ENCODE results near the gene PIGO. TPM values are rescaled to one million over a fixed set of nuclear protein-coding genes. Genes with fewer than 3 reads are reported as not detected.

PIGO gene
- total RNA-seq, 2 experiments from 2014 or later: 19.3 to 20.9 TPM

DNA sequence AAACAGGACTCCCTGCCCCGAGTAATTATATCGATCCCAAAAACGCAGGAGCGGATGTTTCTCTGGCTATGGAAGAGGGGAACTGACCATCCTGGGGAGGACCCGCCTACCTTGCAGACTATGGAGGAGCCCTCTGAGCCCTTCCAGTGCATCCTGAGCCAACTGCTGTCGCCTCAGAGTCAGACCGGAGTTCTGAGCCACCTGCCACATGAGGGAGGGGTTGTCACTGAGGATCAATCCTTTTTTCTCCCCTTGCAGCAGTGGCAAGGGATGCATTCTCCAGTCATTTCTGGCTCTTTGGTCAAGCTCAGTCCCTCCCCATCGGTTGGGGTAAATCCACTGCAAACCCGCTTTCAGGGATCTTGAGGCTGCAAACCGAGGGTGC lies 17.4 kb downstream of the PIGO start:
- peak; percentile 25 for DNase-seq
- H3K27ac Mint-ChIP-seq: peak overlapping the region; percentile 98

DNA sequence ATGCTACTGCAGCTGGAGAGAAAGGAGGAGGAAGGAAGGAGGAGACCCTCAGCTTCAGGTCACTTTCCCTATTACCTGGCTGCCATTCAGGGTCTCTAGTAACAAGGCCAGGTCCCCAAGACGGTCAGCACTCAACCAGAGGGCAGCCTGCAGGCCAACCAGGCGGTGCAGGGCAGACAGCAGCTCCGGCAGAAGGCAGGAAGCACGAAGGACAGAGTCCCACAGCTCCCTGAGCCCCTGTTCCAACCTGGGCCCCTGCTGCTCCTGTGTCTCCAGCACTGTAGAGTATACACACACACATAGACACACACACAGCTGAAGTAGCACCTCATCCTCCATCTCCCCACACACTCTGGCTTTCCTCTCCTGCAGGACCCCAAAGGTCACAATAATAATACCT lies 18.3 kb downstream of the PIGO start:
- Mint-ChIP-seq H3K4me1 (ENCODE audit: low read depth) (peaks cover 26% of the 10 kb centered on the region), H3K9me3 (no peaks in the 10 kb centered on the region), H3K36me3 (peaks cover 40% of the 10 kb centered on the region), H3K27ac (no peak overlapping the region), H3K27me3 (no peaks in the 10 kb centered on the region), H3K4me3 (peak overlapping the region; percentile 92)
- intact Hi-C loops (cut with micrococcal nuclease): loop anchor here (10.0 kb wide), 1 partner anchor 657 kb away; the partner anchor contains the start of genes CREB3 and TLN1
- ChIA-PET CTCF (interaction anchor here (2.3 to 4.4 kb wide), 3 partner anchors 18 to 179 kb away, joined by 9 to 40 read pairs (median 14); partner anchors contain the start of gene PIGO), POLR2A (interaction anchor here (1.1 kb wide), 1 partner anchor 37 kb away, joined by 3 read pairs; no protein-coding TSS in a partner anchor)
- DNase-seq: no peak

More for the DNA sequence above, 17.4 kb downstream of the PIGO start:
- POLR2A ChIA-PET: interaction anchor here (0.8 to 2.7 kb wide), 8 partner anchors 8 to 442 kb away, joined by 3 to 29 read pairs (median 10); partner anchors contain the start of genes PIGO, SIGMAR1 and STOML2
- Mint-ChIP-seq H3K9me3 (no peaks in the 10 kb centered on the region), H3K36me3 (peaks cover 34% of the 10 kb centered on the region), H3K27me3 (no peaks in the 10 kb centered on the region), H3K4me3 (peak overlapping the region; percentile 92), H3K4me1 (ENCODE audit: low read depth) (peaks cover 17% of the 10 kb centered on the region)
- intact Hi-C loops (cut with micrococcal nuclease): loop anchor here (1.0 to 10.0 kb wide), 2 partner anchors 24 to 656 kb away; partner anchors contain the start of genes CREB3, STOML2 and TLN1
- CTCF ChIA-PET: interaction anchor here (1.3 to 4.4 kb wide), 8 partner anchors 8 to 179 kb away, joined by 3 to 40 read pairs (median 10); partner anchors contain the start of genes PIGO and STOML2

DNA sequence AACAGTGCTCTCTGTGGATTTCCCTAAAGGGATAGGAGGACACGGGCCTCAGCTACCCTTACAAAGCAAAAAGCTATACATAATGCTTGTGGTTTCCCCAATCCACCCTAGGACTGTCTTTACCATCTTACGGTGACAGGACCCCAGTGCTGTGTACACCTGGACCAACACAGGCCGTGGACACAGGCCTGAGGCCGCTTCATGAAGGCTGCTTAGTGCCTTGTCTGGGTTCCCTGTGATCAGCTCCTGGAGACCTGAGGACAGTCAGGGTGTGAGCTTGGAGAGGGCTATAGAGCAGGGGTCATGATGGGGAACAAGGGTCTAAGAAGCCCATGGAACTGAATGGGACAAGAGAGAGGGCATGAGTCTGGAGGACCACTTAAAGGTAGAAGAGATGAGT lies 19.5 kb downstream of the PIGO start:
- ChIA-PET POLR2A (interaction anchor here (0.5 to 1.5 kb wide), 2 partner anchors 27 to 578 kb away, joined by 3 to 4 read pairs; no protein-coding TSS in a partner anchor), CTCF (interaction anchor here (4.4 kb wide), 1 partner anchor 19 kb away, joined by 40 read pairs; the partner anchor contains the start of gene PIGO)
- Mint-ChIP-seq H3K4me3 (peak overlapping the region; percentile 92), H3K9me3 (no peaks in the 10 kb centered on the region), H3K36me3 (peaks cover 44% of the 10 kb centered on the region), H3K27ac (no peak overlapping the region), H3K27me3 (peaks cover 2% of the 10 kb centered on the region), H3K4me1 (ENCODE audit: low read depth) (peaks cover 32% of the 10 kb centered on the region)
- no peak for DNase-seq
- intact Hi-C loops (cut with micrococcal nuclease): loop anchor here (10.0 kb wide), 1 partner anchor 658 kb away; the partner anchor contains the start of genes CREB3 and TLN1

DNA sequence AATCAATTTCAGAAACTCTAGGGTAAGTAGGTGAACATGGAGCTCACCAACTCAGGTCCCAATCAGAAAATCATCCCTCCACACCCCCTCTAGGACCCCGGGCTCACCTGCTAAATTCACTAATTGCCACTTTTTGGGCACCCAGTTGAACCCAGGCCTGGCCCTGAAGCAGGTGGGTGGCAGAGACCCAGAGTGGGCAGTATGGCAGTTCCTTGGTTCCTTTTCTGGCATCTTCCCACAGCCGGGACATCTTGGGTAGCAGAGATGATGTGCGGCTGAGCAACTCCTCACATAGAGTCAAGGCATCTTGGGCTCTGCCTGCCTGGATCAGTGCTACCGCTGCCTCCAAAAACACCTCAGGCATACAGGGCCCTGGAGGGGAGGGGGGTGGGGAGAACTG lies 21.0 kb downstream of the PIGO start:
- Mint-ChIP-seq H3K36me3 (peaks cover 57% of the 10 kb centered on the region), H3K9me3 (no peaks in the 10 kb centered on the region), H3K4me1 (ENCODE audit: low read depth) (peaks cover 38% of the 10 kb centered on the region), H3K27ac (no peak overlapping the region), H3K27me3 (peaks cover 2% of the 10 kb centered on the region), H3K4me3 (no peak overlapping the region)
- POLR2A ChIA-PET: interaction anchor here (0.8 kb wide), 1 partner anchor 24 kb away, joined by 3 read pairs; no protein-coding TSS in a partner anchor
- CTCF ChIA-PET: interaction anchor here (0.8 kb wide), 1 partner anchor 176 kb away, joined by 3 read pairs; no protein-coding TSS in a partner anchor
- intact Hi-C loops (cut with micrococcal nuclease): loop anchor here (10.0 kb wide), 1 partner anchor 659 kb away; the partner anchor contains the start of genes CREB3 and TLN1
- DNase-seq: no peak

DNA sequence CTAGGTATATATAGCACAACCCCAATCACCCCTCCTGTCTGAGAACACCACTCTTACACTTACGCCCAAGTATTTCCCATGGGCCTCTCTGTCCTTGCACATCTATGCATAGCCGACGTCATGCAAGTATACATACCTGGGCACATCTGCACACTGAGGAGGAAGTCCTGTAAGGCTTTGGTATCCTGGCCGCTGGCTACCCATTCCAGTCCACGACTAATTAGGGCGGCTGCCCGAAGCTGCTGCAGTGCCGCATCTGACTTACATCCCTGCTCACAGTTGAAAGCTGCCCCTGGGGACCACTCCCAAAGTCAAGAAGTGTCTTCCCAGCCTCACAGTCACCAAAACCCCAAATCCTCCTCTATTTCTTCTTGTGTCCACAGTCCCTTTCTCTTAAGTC lies 21.6 kb downstream of the PIGO start:
- peaks cover 2% of the 10 kb centered on the region for H3K27me3 Mint-ChIP-seq
- no peak overlapping the region for H3K4me3 Mint-ChIP-seq
- peaks cover 41% of the 10 kb centered on the region for H3K4me1 Mint-ChIP-seq (ENCODE audit: low read depth)
- intact Hi-C loops (cut with micrococcal nuclease): loop anchor here (5.0 to 10.0 kb wide), 2 partner anchors 583 to 660 kb away; partner anchors contain the start of genes CCDC107, CREB3, RMRP and TLN1
- DNase-seq: no peak
- peaks cover 61% of the 10 kb centered on the region for H3K36me3 Mint-ChIP-seq
- POLR2A ChIA-PET: interaction anchor here (0.8 kb wide), 1 partner anchor 23 kb away, joined by 3 read pairs; no protein-coding TSS in a partner anchor
- CTCF ChIA-PET: no interaction called here
- no peak overlapping the region for H3K27ac Mint-ChIP-seq
- H3K9me3 Mint-ChIP-seq: no peaks in the 10 kb centered on the region

DNA sequence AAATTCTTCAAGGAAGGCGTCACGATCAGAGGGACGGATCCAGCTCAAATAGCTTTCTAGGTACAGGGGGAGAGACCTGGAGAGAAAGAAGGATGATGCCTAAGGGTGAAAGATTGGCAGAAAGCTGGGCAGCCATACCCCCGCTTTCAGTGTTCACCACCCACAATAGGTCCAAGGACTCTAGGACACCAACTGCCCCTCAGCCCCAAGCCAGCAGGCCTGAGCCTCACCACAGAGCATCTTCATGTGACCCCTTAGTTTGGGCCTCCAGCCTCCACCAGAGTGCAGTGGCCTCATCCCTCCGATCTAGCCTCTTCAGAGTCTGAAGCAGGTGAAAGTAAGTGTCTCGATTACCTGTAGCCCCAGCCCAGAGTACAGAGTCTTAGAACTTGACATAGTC lies 22.2 kb downstream of the PIGO start:
- H3K4me3 Mint-ChIP-seq: no peak overlapping the region
- H3K27ac Mint-ChIP-seq: peak overlapping the region; percentile 99
- peaks cover 63% of the 10 kb centered on the region for H3K36me3 Mint-ChIP-seq
- intact Hi-C loops (cut with micrococcal nuclease): loop anchor here (5.0 to 10.0 kb wide), 2 partner anchors 583 to 661 kb away; partner anchors contain the start of genes CCDC107, CREB3, RMRP and TLN1
- H3K9me3 Mint-ChIP-seq: no peaks in the 10 kb centered on the region
- peaks cover 2% of the 10 kb centered on the region for H3K27me3 Mint-ChIP-seq
- no peak for DNase-seq
- peaks cover 46% of the 10 kb centered on the region for H3K4me1 Mint-ChIP-seq (ENCODE audit: low read depth)
- POLR2A ChIA-PET: no interaction called here
- CTCF ChIA-PET: no interaction called here

DNA sequence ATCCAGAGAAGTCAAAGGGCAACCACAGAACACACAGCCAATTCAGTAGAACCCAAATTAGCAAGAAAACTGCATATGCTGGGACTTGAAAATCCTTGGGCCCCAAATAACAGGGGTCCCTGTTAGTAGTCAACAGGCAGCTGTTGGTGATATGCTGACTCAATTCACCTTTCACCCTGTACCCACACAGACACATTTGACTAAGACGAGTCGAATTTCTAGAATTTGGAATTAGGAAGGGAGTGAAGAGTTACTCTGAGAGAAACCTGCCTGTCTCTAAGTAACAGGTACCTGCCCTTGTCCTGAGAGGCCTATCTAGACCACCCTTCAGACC lies 23.1 kb downstream of the PIGO start:
- intact Hi-C loops (cut with micrococcal nuclease): loop anchor here (2.0 to 10.0 kb wide), 3 partner anchors 532 to 662 kb away; partner anchors contain the start of genes CCDC107, CREB3, RMRP and TESK1
- H3K27ac Mint-ChIP-seq: peak overlapping the region; percentile 99
- H3K27me3 Mint-ChIP-seq: peaks cover 2% of the 10 kb centered on the region
- H3K4me3 Mint-ChIP-seq: peak overlapping the region; percentile 92
- POLR2A ChIA-PET: interaction anchor here (2.9 kb wide), 1 partner anchor 40 kb away, joined by 37 read pairs; the partner anchor contains the start of gene ATOSB
- H3K9me3 Mint-ChIP-seq: no peaks in the 10 kb centered on the region
- no peak for DNase-seq
- peaks cover 50% of the 10 kb centered on the region for H3K4me1 Mint-ChIP-seq (ENCODE audit: low read depth)
- CTCF ChIA-PET: interaction anchor here (1.3 kb wide), 1 partner anchor 35 kb away, joined by 3 read pairs; no protein-coding TSS in a partner anchor
- peaks cover 64% of the 10 kb centered on the region for H3K36me3 Mint-ChIP-seq

DNA sequence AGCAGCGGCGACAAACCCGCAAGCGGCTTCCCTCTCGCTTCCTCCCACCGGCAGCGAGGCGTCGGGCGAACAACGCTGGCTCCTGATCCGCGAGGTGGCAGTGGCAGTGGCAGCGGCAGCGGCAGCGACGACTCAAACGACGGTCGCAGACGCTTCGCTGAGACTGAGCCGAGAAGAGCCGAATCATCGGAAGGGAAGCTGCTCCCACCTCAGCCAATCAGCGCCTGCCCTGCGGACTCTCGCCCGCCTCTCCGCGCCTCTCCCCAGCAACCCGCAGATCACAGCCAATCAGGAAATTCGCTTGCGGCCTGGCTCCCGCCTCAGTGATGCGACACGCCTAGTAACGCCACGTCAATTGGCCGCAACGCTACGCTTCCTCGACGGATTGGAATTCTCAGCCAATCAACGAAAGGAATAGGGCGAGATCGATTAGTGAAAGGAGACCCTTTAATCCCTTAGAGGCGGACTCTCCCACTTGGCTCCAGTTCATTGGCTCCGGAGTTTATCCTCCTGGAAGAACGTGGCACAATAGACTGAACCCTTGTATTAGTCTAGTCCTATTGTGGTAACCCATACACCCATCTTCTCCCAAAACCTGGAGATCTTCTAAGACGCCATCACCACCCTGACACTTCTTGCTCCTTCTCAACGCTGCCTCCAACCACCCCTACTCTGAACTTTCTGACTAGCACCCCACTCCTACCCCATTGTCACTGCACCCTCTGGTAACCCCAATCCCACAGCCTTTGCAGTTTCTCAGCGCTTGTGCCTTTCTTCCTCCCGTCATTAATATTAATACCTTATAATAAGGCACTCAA lies 23.7 kb downstream of the PIGO start, which contains the start of gene VCP:
Gene VCP (minus strand): TSS at position 165 of the 818 bp plus-strand sequence. CDS start 272 bp downstream, outside the sequence.
- POLR2A ChIA-PET: interaction anchor here (0.7 to 2.9 kb wide), 15 partner anchors 11 to 547 kb away, joined by 3 to 37 read pairs (median 5); partner anchors contain the start of genes ATOSB, DNAJB5, PIGO and STOML2
- peak within 1 kb of the TSS; percentile 92 for H3K4me3 Mint-ChIP-seq
- CTCF ChIA-PET: interaction anchor here (0.7 to 3.6 kb wide), 9 partner anchors 15 to 173 kb away, joined by 3 to 36 read pairs (median 3); partner anchors contain the start of genes DNAJB5, PIGO and STOML2
- H3K9me3 Mint-ChIP-seq: no peaks in the 10 kb centered on the region
- peaks cover 64% of the 10 kb centered on the region for H3K36me3 Mint-ChIP-seq
- DNase-seq: peak; percentile 99
- H3K27me3 Mint-ChIP-seq: peaks cover 2% of the 10 kb centered on the region
- peaks cover 50% of the 10 kb centered on the region for H3K4me1 Mint-ChIP-seq (ENCODE audit: low read depth)
- peak within 1 kb of the TSS; percentile 99 for H3K27ac Mint-ChIP-seq
- intact Hi-C loops (cut with micrococcal nuclease): loop anchor here (1.0 to 10.0 kb wide), 8 partner anchors 8 to 662 kb away; partner anchors contain the start of genes ATOSB, CCDC107, CREB3 and DNAJB5

DNA sequence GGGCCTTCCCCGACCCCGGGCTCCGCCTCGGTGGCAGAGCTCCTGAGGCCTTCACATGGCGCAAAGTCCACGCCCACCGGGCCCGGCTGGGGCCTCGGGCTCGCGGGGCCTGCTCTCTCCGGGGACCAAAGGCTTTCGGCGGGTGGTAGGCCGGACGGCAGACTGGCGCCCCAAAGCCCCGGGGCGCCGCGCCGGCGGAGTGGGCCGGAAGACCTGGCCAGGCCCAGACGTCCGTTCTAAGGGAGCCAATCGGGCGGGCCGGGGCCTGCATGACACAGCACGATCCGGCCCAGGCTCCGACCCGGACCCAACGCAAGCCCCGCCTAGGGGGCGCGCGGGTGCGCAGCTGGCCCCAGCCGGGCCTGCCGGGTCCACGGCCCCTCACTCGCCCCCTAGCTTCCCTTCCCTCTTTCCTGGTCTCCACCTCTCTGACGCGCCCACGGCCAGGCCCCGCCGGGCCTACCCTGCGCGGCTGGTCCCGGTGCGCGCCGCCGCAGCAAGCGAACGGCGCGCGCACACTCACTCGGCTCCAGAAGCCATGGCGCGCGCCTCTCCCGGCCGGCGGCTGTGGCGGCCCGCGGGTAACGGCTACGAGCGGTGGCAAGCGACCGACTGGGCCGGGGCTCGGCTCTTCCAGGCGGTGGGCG lies 24.5 kb downstream of the PIGO start:
- peak; percentile 81 for DNase-seq
- peak overlapping the region; percentile 92 for H3K4me3 Mint-ChIP-seq
- peaks cover 64% of the 10 kb centered on the region for H3K36me3 Mint-ChIP-seq
- H3K4me1 Mint-ChIP-seq (ENCODE audit: low read depth): peaks cover 54% of the 10 kb centered on the region
- H3K9me3 Mint-ChIP-seq: no peaks in the 10 kb centered on the region
- peak overlapping the region; percentile 99 for H3K27ac Mint-ChIP-seq
- CTCF ChIA-PET: interaction anchor here (0.6 to 3.6 kb wide), 13 partner anchors 8 to 187 kb away, joined by 3 to 36 read pairs (median 3); partner anchors contain the start of genes DNAJB5, FANCG, PIGO and STOML2
- H3K27me3 Mint-ChIP-seq: peaks cover 2% of the 10 kb centered on the region
- intact Hi-C loops (cut with micrococcal nuclease): loop anchor here (1.0 to 10.0 kb wide), 9 partner anchors 8 to 663 kb away; partner anchors contain the start of genes ATOSB, CCDC107, CREB3 and DNAJB5
- POLR2A ChIA-PET: interaction anchor here (0.7 to 2.9 kb wide), 19 partner anchors 8 to 548 kb away, joined by 3 to 37 read pairs (median 5); partner anchors contain the start of genes ATOSB, DNAJB5, FANCG and PIGO

DNA sequence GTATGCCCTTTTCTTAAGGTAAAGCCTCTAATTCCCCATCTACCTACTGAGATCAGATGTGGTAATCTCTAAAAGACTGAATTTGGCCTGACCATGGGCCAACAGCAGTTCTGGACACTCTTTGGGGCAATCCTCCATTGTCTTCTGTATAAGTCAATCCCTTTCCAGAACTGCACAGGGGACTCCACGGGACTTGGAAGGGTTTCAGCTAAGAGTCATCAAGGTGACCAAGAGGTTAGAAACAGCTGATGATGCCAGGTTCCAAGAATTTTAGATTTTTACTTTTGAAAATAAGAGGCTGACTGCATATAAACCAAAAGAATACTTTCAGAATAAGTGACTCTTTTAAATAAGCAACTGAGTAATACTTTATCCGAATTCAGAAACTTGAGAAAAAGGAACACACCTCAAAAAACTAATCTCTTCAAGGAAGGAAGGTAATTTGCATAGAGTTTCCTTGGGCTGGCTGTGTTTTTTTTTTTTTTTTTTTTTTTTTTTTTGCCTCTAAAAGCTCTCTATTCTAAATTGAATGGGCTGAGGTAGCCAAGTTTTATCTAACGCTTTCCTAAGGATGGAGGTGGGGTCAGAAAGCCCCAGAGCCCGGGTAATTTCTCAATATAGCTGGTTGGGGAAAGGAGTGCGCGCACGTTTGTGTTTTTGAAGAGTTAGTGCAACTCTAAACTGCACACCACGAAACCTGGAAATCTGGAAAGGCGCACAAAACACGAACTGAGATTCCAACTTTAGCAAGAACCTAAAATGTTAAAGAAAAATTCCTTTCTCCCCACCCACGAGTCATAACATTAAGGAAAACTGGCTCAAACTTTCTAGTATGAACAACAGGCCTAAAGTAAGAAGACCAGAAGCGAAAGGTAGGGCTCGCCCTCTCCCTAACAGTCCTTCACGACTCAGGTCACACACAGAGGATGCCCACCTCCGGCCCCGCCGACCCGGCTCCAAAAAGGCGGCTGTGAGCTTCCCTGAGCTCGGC lies 25.3 kb downstream of the PIGO start:
- POLR2A ChIA-PET: interaction anchor here (0.9 to 2.9 kb wide), 15 partner anchors 9 to 548 kb away, joined by 3 to 37 read pairs (median 5); partner anchors contain the start of genes ATOSB, DNAJB5, FANCG and PIGO
- CTCF ChIA-PET: interaction anchor here (0.5 to 3.6 kb wide), 9 partner anchors 9 to 533 kb away, joined by 3 to 36 read pairs (median 3); partner anchors contain the start of genes FANCG, PIGO and STOML2
- peaks cover 2% of the 10 kb centered on the region for H3K27me3 Mint-ChIP-seq
- intact Hi-C loops (cut with micrococcal nuclease): loop anchor here (2.0 to 10.0 kb wide), 3 partner anchors 188 to 664 kb away; partner anchors contain the start of genes CCDC107, CREB3, RMRP and TLN1
- H3K36me3 Mint-ChIP-seq: peaks cover 66% of the 10 kb centered on the region
- peak; percentile 42 for DNase-seq
- peaks cover 59% of the 10 kb centered on the region for H3K4me1 Mint-ChIP-seq (ENCODE audit: low read depth)
- peak overlapping the region; percentile 92 for H3K4me3 Mint-ChIP-seq
- H3K9me3 Mint-ChIP-seq: no peaks in the 10 kb centered on the region
- H3K27ac Mint-ChIP-seq: peak overlapping the region; percentile 99

All from activated CD4-positive, alpha-beta memory T cell treated with anti-CD3 and anti-CD28 coated beads for 36 hours (primary cell).